HG02763 (cell line): ENCODE results near the gene COL13A1.

Experiments
- ATAC-seq: cut with Tn5 transposase; IDR thresholded peaks from one replicate; pipeline ENCODE4 v1.9.1; 2021; ENCODE audit warnings: mild to moderate bottlenecking, moderate library complexity; ENCODE audit not compliant: unreplicated experiment

COL13A1 gene

DNA sequence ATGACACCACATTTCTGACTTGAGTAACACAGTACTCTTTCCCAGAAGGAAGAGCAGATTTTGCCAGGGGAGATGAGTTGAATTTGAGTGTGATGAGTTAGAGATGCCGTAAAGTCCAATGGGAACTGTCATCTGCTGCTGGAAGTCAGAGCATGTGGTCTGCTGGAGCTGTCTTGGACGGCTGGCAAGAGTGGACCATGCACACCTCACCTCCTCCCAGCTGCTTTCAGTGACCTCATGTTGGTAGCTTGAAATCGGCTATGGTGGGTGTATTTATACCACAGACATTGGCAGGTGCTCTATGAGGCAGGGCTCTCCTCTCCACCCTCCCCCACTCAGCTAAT is 82.3 kb downstream of the COL13A1 start:
- ATAC-seq: no peak

GRCh38 chr10:69884686-69885085 is 83.0 kb downstream of the COL13A1 start:
- no peak for ATAC-seq

DNA sequence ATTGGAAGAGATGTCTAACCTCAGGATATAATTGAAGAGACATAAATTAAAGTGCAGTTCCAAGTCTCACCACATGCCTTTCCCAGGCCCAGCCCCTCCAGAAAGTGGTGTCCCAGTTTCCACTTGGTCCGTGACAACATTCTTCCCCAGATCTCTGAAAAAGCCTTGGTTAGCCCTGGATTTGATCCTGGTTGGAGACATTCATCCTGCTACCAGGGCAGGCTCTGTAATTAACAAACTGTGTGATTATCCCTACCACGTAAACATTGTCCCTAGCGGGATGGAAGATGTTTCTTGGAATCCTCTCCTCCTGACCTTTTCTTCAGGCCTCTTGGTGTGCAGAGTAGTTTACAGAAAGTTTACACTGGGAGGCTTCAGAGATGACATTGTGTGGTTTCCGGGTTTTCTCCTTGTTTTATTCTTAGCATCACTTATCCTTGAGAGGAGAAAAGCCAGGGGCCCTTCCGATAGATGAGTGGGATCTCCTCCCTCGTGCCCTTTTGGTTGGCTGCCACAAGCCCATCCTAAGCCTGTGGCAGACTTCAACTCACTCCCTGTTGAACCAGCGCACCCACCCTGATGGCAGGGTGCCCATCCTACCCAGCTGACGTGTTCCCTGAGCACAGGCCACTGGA is 83.8 kb downstream of the COL13A1 start:
- ATAC-seq: no peak

GRCh38 chr10:69888882-69889584 is 87.3 kb downstream of the COL13A1 start:
- no peak for ATAC-seq

DNA sequence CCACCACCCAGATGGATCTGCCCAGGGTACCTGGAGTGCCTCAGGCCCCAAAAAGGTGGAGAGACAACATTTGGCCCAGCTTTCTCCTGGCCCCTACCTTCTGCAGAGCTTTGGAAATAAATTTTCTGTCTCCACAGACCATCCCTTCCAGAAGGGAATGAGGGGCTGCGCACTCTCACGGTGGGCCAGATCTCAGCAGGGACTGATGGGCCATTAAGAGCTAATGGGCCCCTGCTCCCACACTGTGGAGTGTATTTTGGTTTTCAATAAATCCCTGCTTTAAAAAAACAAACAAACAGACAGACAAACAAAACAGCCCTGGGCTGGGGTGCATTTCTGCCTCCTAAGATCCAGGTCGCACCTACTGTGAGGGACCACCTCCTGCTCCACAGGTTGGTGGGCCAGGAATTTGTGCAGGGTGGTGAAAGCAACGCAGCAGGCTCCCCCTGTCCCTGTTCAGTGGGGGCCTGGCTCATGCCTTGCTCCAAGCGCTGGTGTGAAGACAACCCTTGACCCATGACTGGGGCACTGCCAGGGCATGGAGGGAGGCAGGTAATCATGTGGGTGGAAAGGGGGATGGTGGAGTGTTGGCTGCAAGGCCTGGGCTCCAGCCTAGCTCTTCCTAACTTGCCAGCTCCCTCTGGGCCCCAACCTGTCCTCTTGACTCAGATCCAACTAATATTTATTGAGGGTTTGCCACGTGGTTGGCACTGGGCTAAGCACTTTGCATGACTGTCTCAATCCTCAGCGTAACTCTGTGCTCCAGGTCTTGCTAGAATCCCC is 88.5 kb downstream of the COL13A1 start:
- ATAC-seq: no peak

GRCh38 chr10:69891057-69891617 is 89.4 kb downstream of the COL13A1 start:
- ATAC-seq: no peak

DNA sequence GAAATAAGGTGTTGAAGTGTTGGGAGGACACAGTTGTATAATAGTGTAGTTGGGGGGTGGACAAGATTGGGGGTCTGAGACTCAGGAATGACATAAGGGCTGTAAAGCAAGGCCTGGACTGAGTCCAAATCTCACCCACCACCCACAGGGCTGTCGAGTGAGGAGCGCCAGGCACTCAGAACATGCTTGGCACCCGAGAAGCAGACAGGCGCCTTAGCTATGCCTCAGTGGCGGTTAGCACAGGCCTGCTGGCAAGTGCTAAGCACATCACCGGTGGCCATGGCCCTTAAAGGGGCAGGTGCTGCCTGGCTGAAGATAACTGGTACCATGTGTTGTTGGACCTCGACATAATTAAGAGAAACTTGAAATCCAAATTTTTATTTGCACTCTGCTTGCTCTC is 90.7 kb downstream of the COL13A1 start:
- no peak for ATAC-seq

GRCh38 chr10:69892816-69893215 is 91.1 kb downstream of the COL13A1 start:
- no peak for ATAC-seq

DNA sequence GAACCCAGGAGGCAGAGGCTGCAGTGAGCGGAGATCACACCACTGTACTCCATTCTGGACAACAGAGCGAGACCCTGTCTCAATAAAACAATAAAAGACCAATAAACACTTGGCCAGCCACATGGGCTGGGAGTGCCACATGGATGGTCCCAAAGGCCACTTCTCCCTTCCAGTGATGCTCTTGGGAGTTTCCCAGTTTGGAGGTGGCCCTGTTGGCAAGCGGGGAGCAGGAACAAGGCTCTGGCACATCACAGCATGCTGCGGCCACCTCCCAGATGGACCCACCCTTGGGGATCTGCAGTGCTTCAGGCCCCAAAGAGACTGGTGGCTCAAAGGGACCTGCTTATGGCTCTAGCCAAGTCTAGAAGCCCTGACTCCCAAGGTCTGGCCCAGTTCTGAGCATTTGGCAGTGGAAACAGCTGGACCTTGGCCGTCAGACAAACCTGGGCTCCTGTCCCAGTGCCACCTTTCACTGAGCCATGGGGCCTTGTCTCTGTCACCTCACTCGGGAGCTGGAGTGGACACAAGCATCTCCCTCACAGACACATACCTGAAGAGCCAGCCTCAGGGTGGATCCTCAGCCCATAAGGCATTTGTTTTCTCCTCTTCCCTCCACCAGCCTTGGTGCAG is 91.7 kb downstream of the COL13A1 start:
- no peak for ATAC-seq

DNA sequence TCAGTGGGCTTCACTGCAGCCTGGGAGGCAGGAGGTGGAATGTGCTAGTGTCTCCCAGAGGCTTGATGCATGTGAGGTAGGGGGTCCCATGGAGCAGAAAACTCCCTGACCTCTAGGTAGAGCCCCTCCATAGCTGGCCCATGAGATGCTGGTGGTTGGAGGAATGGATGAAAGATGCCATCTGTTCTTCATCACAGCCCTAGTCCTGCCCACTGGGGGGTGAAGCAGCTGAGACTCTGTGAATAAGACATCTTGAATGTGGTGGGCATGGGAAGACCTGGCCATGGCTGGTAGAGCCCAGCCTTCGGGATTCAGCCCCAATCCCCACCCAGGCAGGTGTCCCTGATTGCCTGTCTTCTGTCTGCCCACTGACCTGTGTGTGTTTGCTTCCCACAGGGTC is 92.5 kb downstream of the COL13A1 start:
- no peak for ATAC-seq

DNA sequence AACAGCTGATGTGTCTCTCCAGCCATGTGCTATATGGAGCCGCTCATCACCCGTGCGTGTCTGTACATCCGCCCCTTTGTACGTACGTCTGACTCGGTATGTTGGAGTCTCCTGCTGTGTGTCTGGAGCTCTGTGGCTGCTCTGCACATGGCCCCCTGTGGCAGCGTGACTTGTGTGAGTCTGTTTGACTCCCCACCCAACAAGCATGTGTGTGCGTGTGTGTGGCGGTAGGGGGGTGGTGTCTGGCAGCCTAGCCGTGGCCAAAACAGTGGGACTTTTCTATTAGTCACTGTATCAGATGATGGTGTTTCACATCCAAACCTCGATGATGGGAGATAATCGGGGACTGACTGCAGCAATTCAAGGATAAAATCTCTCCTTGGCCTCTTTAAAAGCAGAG is 94.1 kb downstream of the COL13A1 start:
- ATAC-seq: no peak

DNA sequence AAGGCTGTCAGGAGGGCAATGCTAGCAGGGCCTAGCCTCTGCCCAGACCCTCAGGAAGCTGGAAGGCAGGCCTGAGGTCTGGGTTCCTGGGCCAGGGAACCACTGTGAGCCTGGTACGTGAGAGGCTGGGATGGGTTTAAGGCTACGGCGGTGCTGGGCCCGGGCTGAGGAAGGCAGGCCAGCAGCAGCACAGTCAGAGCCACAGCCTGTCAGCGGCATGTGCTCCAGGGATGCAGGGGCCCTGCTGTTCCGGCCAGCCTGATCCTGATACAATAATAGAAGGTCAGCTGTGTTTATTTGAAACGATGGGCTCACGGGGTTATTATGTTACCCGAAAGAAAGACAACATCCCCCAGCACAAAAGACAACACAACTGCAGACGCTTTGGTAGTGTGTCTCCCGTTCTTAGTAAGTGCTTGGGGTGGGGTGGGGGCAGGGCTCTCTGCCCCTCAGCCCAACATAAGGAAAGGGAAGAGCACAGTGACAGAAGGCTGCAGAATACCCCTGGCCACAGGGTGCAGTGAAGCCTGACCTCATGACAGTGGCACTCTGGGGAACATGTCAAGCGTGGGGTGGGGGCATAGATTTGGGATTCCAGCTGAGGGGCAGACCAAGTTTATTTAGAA is 95.0 kb downstream of the COL13A1 start:
- no peak for ATAC-seq

DNA sequence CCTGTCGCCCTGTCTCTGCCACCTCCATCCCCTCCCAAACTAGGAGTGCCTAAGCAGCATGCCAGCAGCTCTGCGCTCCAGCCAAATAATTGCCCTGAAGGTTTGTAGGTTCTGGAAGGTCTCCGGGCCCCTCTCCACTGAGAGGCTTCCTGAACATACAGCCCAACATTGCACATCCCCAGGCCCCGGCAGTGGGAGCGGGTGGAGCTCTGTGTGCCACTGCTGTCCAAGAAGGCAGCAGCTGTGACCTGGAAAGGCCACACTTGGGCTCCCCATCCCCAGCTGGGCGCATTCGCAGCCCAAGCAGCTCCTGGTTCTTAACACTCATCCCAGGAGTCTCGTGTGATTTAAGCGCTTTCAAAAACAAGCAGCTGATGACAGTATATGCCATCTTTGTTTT is 95.7 kb downstream of the COL13A1 start:
- ATAC-seq: no peak

GRCh38 chr10:69897999-69898398 is 96.3 kb downstream of the COL13A1 start:
- ATAC-seq: no peak

DNA sequence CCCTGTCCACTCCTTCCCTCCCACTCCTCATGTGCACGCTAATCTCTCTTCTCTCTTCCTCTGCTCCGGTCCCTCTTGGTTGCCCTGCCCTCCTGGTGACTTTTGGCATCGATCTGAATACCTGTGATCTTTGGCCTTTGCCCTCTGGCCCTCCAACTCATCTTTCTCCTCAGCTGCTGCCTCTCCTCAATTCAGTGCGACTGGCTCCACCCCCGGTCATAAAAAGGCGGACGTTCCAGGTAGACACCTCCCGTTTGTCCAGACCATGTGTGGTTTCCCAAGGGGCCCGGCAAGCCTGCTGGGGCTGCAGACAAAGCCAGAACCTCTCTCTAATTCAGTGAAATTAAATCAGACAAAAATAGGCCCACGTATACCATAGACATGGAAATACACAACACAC is 96.8 kb downstream of the COL13A1 start:
- no peak for ATAC-seq

DNA sequence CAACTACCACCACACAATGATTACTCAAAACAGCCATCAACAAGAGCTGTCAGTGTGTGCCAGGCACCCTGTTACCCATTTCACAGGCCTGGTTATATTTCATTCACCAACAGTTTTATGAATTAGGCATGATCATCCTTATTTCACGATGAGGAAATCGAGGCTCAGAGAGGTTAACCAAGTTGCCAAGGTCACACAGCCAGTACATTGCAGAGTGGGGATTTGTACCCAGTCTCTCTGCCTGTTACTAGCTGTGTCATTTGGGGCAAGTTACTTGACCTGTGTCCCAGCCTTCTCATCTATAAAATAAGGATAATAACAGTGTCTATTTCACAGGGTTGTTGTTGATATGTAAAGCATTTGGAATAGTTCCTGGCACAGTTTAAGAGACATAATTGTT is 97.2 kb downstream of the COL13A1 start:
- no peak for ATAC-seq

- no peak for ATAC-seq
Measured at GRCh38 chr10:69899727-69900595, 98.3 kb downstream of the COL13A1 start.

DNA sequence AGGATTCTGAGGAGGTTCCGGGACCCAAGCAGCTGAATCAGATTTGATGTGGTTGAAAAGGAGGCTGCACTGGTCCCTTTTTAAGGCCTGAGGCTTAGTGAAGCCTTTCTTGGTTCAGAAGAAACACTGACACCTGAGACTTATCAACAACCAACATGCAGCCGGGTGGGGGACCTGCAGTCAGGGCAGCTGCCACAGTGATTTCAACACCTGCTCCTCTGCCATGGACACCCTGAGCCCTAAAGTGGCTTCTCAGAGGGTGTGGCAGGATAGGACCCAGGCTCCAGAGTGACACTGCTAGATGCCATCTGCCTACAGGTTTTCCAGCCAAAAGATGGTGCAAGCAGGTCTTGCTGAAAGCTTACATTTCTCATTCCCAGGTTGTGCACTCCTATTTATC is 99.3 kb downstream of the COL13A1 start:
- no peak for ATAC-seq

- ATAC-seq: no peak
Measured at GRCh38 chr10:69901628-69902505, 100.2 kb downstream of the COL13A1 start.
